ENCODE data around the gene CNOT6.

DNA sequence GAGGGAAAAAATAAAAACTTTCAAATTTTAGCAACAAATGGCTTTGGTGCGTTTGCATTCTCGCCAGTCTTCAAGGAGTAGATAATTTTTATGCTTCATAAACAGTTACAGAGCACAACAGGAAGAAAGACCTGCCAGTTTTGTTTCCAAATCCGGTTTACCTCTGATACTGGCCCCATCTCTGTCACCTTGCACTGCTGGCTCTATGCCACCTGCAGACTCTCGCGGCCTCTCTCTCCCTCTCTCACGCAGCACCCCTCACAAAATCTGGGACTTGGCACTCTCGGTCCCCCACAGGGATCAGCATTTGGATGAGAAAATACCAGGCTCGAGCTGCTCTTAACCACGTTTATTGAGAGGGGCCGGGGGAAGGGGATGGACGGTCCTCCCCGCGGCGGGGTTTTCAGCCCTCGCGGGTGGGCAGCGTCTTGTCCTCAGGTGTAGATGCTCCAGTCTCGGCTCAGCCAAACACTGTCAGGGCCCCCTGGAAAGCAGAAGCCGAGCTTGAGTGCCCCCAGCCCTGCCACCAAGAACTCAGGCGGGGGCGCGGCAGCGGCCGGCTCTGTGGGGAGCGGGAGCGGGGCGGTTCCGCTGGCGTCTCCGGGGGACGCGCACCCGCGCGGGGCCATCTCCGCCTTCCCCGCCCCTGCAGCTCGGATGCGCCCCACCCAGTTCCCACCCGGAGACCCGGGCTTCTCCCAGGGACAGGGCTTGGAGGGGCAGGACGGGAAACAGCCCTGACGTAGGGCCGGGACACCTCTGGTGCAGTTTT is 95.8 kb downstream of the CNOT6 start:
- TF ChIP-seq, protein P1, sequence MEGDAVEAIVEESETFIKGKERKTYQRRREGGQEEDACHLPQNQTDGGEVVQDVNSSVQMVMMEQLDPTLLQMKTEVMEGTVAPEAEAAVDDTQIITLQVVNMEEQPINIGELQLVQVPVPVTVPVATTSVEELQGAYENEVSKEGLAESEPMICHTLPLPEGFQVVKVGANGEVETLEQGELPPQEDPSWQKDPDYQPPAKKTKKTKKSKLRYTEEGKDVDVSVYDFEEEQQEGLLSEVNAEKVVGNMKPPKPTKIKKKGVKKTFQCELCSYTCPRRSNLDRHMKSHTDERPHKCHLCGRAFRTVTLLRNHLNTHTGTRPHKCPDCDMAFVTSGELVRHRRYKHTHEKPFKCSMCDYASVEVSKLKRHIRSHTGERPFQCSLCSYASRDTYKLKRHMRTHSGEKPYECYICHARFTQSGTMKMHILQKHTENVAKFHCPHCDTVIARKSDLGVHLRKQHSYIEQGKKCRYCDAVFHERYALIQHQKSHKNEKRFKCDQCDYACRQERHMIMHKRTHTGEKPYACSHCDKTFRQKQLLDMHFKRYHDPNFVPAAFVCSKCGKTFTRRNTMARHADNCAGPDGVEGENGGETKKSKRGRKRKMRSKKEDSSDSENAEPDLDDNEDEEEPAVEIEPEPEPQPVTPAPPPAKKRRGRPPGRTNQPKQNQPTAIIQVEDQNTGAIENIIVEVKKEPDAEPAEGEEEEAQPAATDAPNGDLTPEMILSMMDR (IDR thresholded peaks at IDR 0.05 in 4 of 5, conservative IDR thresholded peaks at IDR 0.05 in 1 of 5) = no peak
- no peak for TF ChIP-seq POLR2A (IDR thresholded peaks at IDR 0.05)
